Chondrocyte (in vitro differentiated cells): ENCODE data around the gene RAB27B. TPM values are rescaled to one million over a fixed set of nuclear protein-coding genes. Genes with fewer than 3 reads are reported as not detected.

ENCODE experiments used
- DNase-seq: peaks from one replicate; pipeline ENCODE4 v3.0.0; 2021; ENCODE audit warnings: mixed read lengths, low spot score
- H3K27ac Mint-ChIP-seq: one replicate; pipeline ENCODE4 v1.8.0; 2021; ENCODE audit warnings: mild to moderate bottlenecking, moderate library complexity, mixed read lengths; ENCODE audit not compliant: unreplicated experiment
- H3K27me3 Mint-ChIP-seq: 2 replicates; pipeline ENCODE4 v1.8.0; 2021; ENCODE audit warnings: low read depth, mixed read lengths
- H3K36me3 Mint-ChIP-seq: 2 replicates; pipeline ENCODE4 v1.8.0; 2021; ENCODE audit warnings: low read depth, mixed read lengths
- H3K4me1 Mint-ChIP-seq: 2 replicates; pipeline ENCODE4 v1.8.0; 2021; ENCODE audit warnings: low read depth, mild to moderate bottlenecking, mixed read lengths
- H3K4me3 Mint-ChIP-seq: one replicate; pipeline ENCODE4 v1.8.0; 2021; ENCODE audit warnings: mild to moderate bottlenecking, moderate library complexity, mixed read lengths; ENCODE audit not compliant: unreplicated experiment
- H3K9me3 Mint-ChIP-seq: 2 replicates; pipeline ENCODE4 v1.8.0; 2021; ENCODE audit warnings: low read depth, mixed read lengths
- CTCF ChIP-seq: fragments of 200-600 bp; sonication (generic); IDR thresholded peaks from 2 replicates; pipeline ENCODE4 v1.5.0; 2021; ENCODE audit warnings: antibody characterized with exemption, mild to moderate bottlenecking, moderate library complexity
- total RNA-seq: library from RNA; stranded (reverse); gene quantifications from 3 replicates; pipeline ENCODE4 v1.2.1, GENCODE V29; 2021

Gene RAB27B
- total RNA-seq, 1 donor from 2014 or later = 0.20 TPM

GRCh38 chr18:54787121-54787520 lies 41.2 kb upstream of the RAB27B start:
- Mint-ChIP-seq H3K9me3 (no peaks in the 10 kb centered on the region), H3K27ac (no peak overlapping the region), H3K36me3 (no peaks in the 10 kb centered on the region), H3K4me1 (no peaks in the 10 kb centered on the region), H3K4me3 (no peak overlapping the region), H3K27me3 (no peaks in the 10 kb centered on the region)
- no peak for TF ChIP-seq CTCF
- no peak for DNase-seq

- no peaks in the 10 kb centered on the region for H3K27me3 Mint-ChIP-seq
- no peaks in the 10 kb centered on the region for H3K36me3 Mint-ChIP-seq
- no peaks in the 10 kb centered on the region for H3K9me3 Mint-ChIP-seq
- H3K27ac Mint-ChIP-seq = no peak overlapping the region
- no peaks in the 10 kb centered on the region for H3K4me1 Mint-ChIP-seq
- H3K4me3 Mint-ChIP-seq = no peak overlapping the region
- no peak for TF ChIP-seq CTCF
- no peak for DNase-seq
Measured at GRCh38 chr18:54787616-54788015, 40.7 kb upstream of the RAB27B start.

DNA sequence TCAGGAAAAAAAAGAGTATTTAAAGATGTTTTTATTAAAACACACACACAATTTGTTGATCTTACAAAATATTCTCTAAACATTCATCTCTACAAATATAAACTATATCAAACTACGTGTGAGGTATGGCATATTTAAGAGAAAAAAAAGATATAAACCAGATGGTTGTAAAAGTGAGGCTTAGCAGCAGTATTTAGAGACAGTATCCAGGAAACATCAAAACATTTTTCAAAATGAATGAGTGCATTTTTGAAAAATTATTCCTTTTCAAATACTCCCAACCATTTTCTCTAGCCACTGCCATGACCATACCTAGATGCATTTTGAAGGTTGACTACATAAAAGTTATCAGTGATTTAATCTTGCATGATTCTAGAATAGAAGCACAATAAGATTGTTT lies 38.2 kb upstream of the RAB27B start:
- H3K36me3 Mint-ChIP-seq = no peaks in the 10 kb centered on the region
- H3K27me3 Mint-ChIP-seq = no peaks in the 10 kb centered on the region
- DNase-seq = no peak
- peaks cover 9% of the 10 kb centered on the region for H3K4me1 Mint-ChIP-seq
- H3K27ac Mint-ChIP-seq = no peak overlapping the region
- H3K9me3 Mint-ChIP-seq = no peaks in the 10 kb centered on the region
- TF ChIP-seq CTCF = no peak
- H3K4me3 Mint-ChIP-seq = no peak overlapping the region

GRCh38 chr18:54791657-54792056 lies 36.6 kb upstream of the RAB27B start:
- Mint-ChIP-seq H3K27me3 (no peaks in the 10 kb centered on the region), H3K4me3 (no peak overlapping the region)

DNA sequence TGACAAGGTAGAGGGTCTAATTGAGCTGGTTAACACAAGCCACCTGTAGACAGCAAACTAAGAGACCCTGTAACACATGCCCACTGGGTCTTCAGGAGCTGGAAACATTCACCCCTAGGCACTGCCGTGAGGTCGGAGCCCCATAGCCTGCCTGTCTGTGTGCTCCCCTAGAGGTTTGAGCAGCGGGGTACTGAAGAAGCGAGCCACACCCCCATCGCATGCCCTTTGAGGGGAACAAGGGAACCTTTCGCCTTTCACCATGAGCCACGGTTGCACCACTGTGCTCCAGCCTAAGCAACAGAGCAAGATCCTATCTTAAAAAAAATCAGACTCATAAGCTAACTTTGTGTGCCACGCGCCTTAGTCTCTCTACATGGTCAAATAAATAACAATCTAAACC lies 36.2 kb upstream of the RAB27B start:
- no peak for DNase-seq
- Mint-ChIP-seq H3K27ac (no peak overlapping the region), H3K27me3 (no peaks in the 10 kb centered on the region), H3K4me1 (peaks cover 14% of the 10 kb centered on the region), H3K9me3 (no peaks in the 10 kb centered on the region), H3K36me3 (no peaks in the 10 kb centered on the region), H3K4me3 (no peak overlapping the region)
- no peak for TF ChIP-seq CTCF

More at GRCh38 chr18:54791657-54792056, 36.6 kb upstream of the RAB27B start:
- no peak for DNase-seq
- Mint-ChIP-seq H3K9me3 (no peaks in the 10 kb centered on the region), H3K27ac (no peak overlapping the region), H3K4me1 (peaks cover 14% of the 10 kb centered on the region), H3K36me3 (no peaks in the 10 kb centered on the region)
- no peak for TF ChIP-seq CTCF
